GM19240 (cell line): ENCODE results near the gene CBFA2T3.
"Not testable (repeated sequence)": the region's sequence is repeated elsewhere in the genome, so short reads cannot be mapped to it uniquely, and the experiment has no call there.

Source experiments
- DNase-seq: peaks from one replicate; pipeline ENCODE4 v3.0.0; 2011; ENCODE audit warnings: low spot score; ENCODE audit not compliant: insufficient read length

CBFA2T3 gene

DNA sequence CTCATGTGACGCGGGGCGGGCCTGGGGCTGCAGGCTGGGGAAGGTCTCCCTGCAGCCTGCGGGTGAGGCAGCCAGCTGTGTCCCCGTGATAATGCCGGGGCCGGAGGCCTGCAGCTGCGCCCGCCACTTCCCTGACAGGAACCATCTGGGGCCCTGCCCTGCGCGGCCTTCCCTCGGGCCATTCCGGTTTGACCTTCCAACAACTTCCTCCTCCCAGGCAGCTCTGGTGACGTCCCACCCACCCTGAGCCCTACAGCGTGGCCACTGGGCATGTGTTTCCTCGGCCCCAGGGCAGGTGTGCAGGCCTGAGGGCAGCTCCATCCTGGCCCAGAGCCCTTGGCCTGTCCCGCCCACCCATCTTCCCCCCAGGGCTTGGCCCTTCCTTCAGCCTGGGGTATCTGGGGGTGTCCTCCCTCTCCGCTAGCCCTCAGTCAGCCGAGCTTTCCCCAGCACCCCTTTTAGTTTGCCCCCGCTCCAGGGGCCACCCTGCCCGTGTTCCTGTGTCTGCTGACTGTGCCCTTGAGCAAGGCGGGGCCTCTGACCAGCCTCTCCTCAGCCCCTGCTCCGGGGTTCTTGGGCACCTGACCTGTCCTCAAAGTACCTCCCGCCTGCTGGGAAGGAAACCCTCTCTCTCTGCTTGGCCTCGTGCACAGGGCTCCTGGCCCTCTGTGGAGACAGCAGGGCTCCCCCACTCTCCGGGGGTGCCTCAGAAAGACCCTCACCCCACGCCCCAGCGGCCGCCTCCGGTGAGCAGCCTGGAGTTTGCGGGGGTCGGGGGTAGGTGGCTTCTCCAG is at the start of gene CBFA2T3:
Gene CBFA2T3, minus strand, starts transcription at position 190 of the 794 bp plus-strand sequence. CDS start 400 bp downstream, outside the sequence.
- DNase-seq: no peak

DNA sequence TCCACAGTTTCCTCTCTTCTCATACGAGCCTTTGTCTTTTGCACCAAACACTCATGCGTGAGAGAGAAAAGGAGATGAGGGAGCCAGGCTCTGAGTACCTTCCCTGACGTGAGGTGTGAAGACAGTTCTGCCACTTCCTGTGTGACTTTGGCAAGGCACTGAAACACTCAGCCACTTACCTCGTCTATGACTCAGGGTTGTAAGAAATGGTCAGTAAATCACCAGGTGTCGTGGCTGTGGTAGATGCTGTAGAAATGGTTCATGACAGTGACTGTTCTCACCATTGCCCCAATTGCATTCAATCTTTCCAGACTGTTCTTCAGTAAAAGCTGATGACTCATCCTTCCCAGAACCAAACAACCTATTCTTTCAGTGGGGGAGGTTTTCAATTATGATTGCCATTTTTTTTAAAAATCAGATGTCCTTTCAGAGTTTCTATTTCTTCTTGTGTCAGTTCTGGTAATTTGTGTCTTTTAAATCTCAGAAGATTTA is 49.2 kb upstream of the CBFA2T3 start:
- no peak for DNase-seq

DNA sequence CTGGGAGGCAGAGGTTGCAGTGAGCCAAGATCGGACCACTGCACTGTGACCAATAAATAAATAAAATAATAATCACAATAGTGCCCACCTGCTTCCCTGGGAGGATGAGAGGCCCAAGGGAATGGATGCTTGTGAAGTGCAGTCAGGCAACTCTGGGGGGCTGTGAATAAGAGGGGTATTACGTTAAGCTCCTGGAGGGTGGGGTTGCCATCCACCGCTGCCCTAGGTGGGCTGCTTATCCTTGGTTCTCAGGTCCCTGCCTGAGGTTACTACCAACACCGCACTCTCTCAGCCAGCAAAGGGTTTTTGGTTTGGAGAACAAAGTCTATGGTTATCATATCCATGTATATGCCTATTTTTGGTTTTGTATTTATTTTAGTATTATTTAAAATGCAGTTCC is 48.6 kb upstream of the CBFA2T3 start:
- DNase-seq: no peak

DNA sequence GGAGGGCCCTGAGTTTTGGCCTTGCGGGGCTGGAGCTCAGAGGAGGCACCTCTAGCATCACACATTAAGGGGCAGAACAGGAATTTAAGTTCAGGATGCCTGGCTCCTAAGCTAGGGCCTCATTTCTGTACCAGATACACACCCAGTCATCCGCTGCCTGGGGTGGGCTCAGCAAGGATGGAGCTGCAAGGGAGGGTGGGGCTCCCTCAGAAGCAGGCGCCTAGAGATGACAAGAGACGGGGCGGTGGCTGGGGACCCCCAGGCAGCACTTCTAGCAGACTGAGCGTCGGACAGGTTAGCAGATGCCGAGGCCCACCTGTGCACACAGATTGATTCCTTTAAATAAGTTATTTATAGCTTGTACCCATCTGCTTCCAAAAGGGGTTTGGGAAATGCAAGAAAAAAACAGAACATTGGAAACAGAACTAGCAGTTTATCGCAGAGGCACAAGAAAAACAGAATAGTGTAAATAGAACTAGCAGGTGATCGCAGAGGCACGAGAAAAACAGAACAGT is 47.6 kb upstream of the CBFA2T3 start:
- DNase-seq: no peak

DNA sequence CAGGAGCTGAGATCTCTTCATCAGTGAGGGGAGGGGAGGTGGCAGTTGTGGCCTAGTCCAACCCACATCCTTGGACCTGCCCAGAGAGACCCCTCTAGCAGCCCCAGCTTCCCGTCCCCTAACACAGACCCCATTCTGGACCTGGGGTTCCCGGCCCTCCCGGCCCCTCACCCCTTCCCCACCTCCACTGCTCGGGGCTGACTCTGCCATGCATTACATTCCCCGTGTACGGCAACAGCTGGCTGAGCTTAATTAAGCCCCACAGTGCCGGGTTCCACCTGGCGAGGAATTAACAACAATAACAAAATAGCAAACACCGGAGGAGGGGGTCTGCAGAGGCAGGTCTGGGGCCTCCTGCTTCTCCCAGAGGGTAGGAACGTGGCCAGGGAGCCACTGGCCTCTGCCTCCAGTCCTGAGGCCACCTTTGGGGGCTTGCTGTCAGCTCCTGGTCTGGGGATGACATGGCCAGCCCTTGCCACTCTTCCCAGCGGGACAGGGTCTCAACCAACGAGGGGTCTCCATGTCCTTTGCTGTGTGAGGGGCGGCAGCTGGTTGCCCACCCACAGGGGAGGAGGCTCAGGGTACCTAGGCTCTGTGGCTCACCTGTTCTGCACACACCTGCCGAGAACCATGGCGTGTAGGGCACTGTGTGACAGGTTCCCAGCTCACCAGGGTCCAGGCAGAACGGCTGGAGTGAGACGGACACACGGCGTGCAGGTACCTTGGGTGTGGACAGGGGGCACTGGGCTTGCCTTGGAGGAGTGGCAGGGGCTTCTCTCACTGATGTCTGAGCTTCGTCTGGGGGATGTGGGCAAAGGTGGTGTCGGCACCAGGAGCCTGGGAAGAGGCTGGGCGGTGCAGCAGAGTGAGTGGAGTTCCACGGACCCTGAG is 46.9 kb upstream of the CBFA2T3 start:
- DNase-seq: no peak

DNA sequence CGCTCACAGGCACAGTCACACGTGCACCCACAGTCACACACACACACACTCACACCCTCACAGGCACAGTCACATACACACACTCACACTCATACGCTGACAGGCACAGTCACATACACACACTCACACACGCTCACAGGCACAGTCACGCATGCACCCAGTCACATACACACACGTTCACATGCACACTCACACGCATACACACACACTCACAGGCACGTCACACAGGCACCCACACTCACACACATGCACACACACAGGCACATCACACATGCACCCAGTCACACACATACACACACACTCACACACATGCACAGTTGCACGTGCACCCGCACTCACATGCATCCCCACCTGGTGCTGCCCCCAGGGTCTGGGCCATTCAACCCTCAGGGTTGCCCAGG is 46.1 kb upstream of the CBFA2T3 start:
- DNase-seq: no peak

DNA sequence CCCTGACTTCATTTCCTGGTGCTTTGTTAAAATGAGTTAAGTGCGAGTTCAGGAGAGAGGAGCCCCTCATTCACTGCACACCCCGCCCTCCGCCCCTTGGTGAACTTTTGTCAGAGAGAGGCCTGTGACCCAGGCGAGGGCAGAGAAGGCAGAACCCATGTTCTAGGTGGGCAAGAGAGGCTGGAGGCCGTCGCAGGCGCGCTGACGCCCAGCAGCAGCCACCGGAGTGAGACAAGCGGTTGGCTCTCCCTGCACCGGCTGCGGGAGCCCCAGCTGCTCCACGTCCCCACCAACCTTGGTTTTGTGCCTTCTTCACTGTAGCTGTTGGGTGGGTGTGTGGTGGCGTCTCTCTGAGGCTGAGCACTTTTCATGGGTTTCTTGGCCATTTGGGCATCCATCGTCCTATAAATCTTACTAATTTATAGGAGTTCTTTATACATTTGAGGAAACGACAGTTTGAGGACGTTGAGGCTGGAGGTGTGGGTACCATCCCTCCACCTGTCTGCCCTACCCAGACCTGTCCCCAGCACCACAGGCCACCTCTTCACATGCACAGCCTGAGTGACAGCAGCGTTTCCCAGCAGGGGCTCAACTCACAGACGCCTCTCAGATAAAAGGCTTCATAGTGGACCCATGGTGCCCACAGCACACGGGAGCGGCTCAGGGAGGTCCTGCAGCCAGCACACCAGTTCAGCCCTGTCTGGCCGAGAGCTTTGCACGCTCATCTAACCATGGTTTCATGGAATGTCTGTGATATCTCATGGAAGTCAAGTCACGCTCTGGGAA is 45.2 kb upstream of the CBFA2T3 start:
- DNase-seq: no peak

DNA sequence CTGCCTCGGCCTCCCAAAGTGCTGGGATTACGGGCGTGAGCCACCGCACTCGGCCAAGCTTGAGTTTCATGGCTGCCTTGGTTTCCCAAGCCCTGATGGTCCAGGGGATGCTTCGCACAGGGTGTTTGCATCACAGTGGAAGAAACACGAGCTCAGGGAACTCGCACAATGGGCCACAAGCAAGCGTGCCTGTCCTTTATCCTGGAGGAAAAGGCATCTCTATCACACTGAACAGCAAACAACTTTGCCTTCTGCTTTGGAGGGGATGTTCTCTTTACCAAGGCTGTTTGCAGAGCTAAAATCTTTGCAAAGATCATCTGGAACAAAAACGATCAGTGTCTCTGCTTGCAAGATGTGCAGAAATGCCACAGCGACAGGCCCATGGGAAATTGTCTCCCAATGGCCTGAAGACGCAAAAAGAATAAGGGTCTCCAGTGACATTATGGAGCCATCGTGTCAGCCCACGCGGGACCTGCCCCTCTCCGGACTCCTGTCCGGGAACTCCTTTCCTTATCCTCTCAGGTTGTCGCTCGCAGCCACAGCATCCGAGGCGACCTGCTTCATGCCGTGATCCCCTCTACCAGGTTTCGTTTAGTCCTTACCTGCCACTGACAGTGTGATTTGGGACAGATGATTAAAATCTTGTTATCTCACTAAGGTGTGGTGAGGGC is 44.1 kb upstream of the CBFA2T3 start:
- no peak for DNase-seq

DNA sequence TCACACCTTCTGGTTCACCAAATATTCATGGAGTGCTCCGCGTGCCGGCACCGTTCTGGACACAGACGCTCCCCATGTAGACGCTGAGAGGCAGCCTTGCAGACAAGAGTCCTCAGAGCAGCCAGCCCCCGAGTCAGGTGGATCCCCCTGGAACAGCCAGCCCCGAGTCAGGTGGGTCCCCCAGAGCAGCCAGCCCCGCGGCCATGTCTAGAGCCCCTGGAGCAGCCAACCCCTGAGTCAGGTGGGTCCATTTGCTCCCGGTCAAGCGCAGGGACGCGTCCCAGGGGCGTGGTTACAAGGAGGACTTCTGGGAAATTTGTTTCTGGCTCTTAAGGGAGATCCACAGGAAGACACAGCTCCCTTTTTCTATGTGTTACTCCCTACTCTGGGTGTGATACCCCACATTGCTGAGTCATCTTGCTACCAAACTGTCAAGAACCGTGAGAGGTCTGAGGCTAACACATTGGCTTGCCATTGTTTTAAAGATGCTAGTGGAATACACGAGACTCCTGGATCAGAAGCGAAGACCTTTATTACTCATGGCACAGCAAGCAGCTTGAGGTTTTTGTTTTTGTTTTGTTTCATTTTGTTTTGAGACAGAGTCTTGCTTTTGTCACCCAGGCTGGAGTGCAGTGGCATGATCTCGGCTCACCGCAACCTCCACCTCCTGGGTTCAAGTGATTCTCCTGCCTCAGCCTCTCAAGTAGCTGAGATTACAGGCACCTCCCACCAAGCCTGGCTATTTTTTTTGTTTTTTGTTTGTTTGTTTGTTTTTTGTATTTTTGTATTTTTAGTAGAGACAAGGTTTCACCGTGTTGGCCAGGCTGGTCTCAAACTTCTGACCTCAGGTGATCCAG is 43.3 kb upstream of the CBFA2T3 start:
- DNase-seq: no peak

DNA sequence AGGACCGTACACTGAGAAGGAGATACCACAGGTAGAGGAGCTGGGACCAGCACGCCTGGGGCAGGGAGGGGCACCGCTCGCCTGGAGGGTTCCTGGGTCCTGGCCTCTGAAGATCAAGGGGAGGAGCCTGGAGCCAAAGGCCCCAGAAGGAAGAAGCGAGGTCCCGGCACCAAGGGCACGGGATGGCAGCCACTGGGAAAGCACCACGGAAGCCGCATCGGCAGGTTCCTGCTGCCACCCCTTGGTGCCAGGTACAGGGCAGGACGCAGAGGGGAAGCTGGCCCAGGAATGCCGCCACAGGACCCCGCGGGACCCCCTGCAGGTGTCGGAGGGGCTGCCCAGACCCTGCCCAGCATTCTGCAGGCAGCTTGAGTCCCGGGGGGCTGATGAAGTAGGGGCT is 42.5 kb upstream of the CBFA2T3 start:
- no peak for DNase-seq

DNA sequence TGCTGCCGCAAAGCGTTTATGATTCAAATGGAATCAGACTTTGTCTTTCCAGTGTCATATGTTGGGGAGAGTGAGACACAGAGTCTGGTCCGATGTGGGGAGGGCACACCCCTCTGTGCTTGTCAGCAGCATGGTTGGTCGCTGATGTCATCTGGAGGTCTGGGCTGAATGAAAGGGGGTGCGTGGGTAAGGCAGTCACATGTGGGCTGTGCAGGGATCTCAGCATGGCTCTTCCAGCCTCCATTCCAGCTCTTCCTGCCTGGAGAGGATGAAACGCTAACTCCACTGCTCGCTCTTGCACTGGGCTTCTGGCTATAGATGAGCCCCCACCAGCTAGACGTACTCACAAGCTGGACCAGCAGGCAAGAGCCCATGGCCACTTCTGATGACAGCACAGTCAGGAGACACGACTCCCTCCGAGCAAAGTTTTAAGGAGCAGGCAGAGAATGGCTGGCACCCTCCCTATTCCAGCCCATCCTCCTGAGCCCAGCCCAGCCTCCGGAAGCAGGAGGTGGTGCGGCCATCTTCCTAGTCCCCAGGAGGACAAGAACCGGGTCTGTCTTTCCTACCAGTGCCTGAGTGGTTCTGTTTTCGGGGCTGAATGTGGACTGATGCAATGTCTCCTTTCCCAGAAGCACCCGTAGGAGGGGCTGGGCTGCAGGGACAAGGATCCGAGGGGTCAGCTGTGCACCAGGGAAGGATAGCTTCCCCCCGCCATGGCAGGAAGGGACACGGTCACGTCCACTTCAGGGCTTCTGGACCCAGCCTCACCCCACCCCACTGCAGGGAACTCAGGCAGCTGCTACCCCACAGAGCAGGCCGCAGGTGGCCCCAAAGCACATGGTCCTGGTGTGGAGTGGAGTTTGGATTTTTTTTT is 41.5 kb upstream of the CBFA2T3 start:
- no peak for DNase-seq

DNA sequence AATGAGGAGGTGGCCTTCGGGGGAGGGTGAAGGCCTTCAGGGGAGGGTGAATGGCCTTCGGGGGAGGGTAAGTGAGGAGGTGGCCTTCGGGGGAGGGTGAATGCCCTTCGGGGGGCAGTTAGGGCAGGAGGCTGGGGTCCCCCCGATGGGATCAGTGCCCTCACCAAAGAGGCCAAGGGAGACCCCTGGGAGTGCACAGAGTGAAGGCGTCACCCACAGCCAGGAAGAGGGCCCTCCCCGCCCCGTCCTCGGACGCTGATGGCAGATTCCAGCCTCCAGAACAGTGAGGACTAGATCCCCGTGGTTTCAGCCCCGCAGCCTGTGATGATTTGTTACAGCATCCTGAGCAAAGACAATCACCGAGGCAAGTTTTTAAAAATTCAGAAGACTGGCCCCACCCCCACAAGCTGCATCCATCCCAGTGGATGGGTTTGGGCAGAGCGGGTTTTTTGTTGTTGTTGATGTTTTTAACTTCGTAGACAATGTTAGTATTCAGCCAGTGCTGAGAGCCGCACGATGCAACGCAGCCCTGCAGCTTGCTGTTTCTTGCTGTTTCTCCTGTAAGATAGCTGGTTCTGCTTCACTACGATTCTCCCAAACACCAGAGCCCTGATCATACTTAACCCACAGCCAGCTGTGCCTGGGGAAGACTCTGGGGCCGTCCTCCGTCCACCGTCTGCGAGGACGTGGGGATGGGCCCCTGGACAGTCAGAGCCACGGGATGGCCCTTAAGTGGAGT is 40.7 kb upstream of the CBFA2T3 start:
- DNase-seq: no peak

DNA sequence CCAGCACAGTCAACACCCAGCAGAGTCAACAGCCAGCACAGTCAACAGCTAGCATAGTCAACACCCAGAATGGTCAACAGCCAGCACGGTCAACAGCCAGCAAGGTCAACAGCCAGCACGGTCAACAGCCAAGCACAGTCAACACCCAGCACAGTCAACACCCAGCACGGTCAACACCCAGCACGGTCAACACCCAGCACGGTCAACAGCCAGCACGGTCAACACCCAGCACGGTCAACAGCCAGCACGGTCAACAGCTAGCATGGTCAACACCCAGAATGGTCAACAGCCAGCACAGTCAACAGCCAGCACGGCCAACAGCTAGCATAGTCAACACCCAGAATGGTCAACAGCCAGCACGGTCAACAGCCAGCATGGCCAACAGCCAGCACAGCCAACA is 39.6 kb upstream of the CBFA2T3 start:
- DNase-seq: not testable (repeated sequence)

DNA sequence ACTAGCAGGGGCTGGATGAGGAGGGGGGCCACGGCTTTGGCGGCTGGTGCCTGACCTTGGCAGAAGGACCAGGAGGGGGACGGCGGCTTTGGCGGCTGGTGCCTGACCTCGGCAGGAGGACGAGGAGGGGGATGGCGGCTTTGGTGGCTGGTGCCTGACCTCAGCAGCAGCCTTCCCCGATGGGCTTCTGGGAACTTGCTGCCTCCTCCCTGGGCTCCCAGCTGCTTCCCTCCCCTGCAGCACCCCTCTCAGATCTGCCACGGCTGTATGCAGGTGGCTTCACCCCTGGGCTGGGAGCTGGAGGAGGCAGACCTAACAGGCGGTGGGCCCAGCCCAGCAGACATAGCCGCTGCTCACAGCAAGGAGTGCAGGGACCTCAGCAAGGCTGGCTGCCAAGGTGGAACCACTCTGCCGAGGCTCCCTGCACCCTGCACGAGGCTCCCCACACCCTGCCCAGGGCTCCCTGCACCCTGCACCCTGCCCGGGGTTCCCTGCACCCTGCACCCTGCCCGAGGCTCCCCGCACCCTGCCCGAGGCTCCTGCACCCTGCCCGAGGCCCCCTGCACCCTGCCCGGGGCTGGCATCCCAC is 38.4 kb upstream of the CBFA2T3 start:
- DNase-seq: no peak

DNA sequence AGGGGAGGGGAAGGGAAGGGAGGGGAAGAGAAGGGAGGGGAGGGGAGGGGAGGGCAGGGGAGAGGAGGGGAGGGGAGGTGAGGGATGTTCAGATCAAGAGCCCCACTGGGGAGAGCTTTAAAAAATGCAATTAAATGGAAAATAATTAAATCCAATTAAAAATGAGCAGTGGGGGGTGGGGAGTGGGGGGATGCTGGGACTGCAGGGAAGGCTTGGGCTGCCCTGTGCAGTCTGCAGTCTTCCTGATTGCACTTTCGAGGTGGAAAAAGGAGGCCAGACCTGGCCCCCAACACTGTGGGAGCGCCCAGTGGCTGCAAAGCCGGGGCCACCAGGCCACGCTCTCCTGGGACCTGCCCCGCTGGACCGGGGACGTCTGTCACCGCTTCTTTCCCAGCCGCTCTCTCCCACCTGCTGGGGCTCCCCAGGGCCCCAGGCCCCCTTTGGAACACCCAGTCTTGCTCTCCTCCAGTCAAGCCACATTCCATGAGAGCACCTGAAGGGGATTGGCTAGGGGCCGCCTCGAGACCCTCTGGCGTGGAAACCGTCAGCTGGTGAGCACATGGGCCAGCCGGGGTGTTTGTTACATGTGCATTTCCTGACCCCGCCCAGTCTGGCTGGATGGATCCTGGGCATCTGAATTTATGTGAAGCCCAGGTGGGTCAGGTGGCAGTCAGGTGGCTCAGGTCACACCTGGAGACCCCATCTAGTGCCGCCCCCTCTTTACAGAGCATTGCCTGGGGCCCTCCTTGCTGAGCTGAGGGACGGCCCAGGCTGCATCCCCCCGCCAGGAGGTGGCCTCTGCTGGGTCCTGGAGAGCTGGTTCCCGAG is 37.6 kb upstream of the CBFA2T3 start:
- DNase-seq: no peak

DNA sequence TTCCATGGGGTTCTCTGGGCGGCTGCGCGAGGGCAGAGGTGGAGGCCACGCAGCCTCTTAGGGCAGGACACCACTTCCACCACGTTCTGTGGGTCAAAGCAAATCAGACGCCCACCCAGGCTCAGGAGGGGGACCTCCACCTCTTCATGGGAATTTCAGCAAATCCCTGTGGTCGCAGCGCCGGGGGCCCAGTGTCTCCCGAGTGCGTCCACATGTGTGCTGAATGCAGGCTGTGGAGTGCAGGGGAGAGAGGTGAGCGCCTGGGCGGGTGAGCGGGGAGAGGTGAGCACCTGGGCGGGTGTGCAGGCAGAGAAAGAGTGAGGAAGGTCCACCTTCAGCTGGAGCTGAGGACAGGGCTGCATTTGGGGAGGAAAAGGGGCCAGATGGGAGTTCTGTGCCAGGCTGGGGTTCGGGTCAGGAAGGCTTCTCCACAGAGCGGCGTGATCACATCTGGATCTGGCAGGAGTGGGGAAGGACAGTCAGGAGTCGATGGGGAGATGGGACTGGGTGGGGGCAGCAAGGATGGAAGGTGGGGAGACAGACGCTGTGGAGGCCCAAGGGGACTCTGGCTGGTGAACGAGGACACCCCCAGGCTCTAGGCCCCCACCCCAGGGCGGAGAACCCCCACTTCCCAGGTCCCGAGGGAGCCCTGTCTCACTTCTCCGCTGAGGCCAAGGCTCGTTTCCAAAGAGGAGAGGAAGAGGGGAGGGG is 36.8 kb upstream of the CBFA2T3 start:
- no peak for DNase-seq
